DMS114 treated with DMSO at 0.1 percent for 48 hours (cell line): ENCODE data around the gene BRD7.

Experiments used
- DNase-seq: peaks from one replicate; lab custom pipeline; 2025; ENCODE audit not compliant: unreplicated experiment; lab: John Stamatoyannopoulos, UW

The BRD7 gene

GRCh38 chr16:50323335-50324011 lies 45.3 kb downstream of the BRD7 start:
- no peak for DNase-seq

GRCh38 chr16:50322333-50322732 lies 46.5 kb downstream of the BRD7 start:
- DNase-seq = no peak

GRCh38 chr16:50320310-50320709 lies 48.5 kb downstream of the BRD7 start:
- no peak for DNase-seq

GRCh38 chr16:50318796-50319578 lies 49.8 kb downstream of the BRD7 start:
- DNase-seq = no peak

- no peak for DNase-seq
Measured at GRCh38 chr16:50316848-50317630, 51.7 kb downstream of the BRD7 start.

GRCh38 chr16:50316102-50316847 lies 52.5 kb downstream of the BRD7 start:
- DNase-seq = no peak

- DNase-seq = no peak
Measured at GRCh38 chr16:50315346-50315997, 53.3 kb downstream of the BRD7 start.

- no peak for DNase-seq
Measured at GRCh38 chr16:50314665-50315064, 54.1 kb downstream of the BRD7 start.

- DNase-seq = no peak
Measured at GRCh38 chr16:50313596-50314478, 55.0 kb downstream of the BRD7 start.

- no peak for DNase-seq
Measured at GRCh38 chr16:50311891-50312501, 56.8 kb downstream of the BRD7 start.

GRCh38 chr16:50311134-50311528 lies 57.7 kb downstream of the BRD7 start:
- no peak for DNase-seq

- no peak for DNase-seq
Measured at GRCh38 chr16:50310308-50311133, 58.3 kb downstream of the BRD7 start.

- no peak for DNase-seq
Measured at GRCh38 chr16:50309527-50310307, 59.1 kb downstream of the BRD7 start.

GRCh38 chr16:50309156-50309526 lies 59.6 kb downstream of the BRD7 start:
- DNase-seq = no peak

GRCh38 chr16:50308237-50308965 lies 60.4 kb downstream of the BRD7 start:
- DNase-seq = no peak

GRCh38 chr16:50306287-50306686 lies 62.5 kb downstream of the BRD7 start:
- DNase-seq = no peak
